H1 (cell line): ENCODE measurements around the gene ADCY7. TPM values are rescaled to one million over a fixed set of nuclear protein-coding genes. Genes with fewer than 3 reads are reported as not detected.

Source experiments
- EZH2 ChIP-seq: fragments of 200-600 bp; sonication (generic); IDR thresholded peaks from 2 replicates; pipeline ENCODE4 v1.7.1; 2012; ENCODE audit warnings: low read depth, mild to moderate bottlenecking, moderate library complexity, low read length, inconsistent platforms; ENCODE audit not compliant: severe bottlenecking
- PHF8 ChIP-seq: fragments of 200-600 bp; sonication (generic); conservative IDR thresholded peaks from 2 replicates; pipeline ENCODE4 v1.7.1; 2012; ENCODE audit warnings: low read depth, mild to moderate bottlenecking, inconsistent platforms, low read length, moderate library complexity
- polyA plus RNA-seq, 7 experiments: library from polyadenylated mRNA; depleted of rRNA in 3 of 7; stranded (reverse) in 5 of 7; unstranded in 2 of 7; fragments of >200 nt in 5 of 7; fragments of 200-250 nt in 2 of 7; gene quantifications; 1 replicate in 5 of 7; 2 replicates in 1 of 7; 4 replicates in 1 of 7; pipeline versions ENCODE4 v1.2.1 to v1.2.3, GENCODE V29; 2011 to 2013; ENCODE audit warnings: missing spikeins in 2 of 7, mixed read lengths in 2 of 7
- total RNA-seq: library from RNA; stranded (reverse); fragmentation: NEBNext Ultra II Directional; extraction: Animal tissue kit (Norgen Biotek cat#: 25700); gene quantifications from 2 replicates; pipeline ENCODE4 v1.2.1, GENCODE V29; 2021

Gene ADCY7
- total and polyA plus RNA-seq, 2 of the 8 experiments (the other 6 are each of a cell fraction or from before 2014, with no cell fraction given) = 2.4 to 5.1 TPM

- TF ChIP-seq PHF8 (no peak), EZH2 (no peak)
Observed at GRCh38 chr16:50288920-50289319, 22.6 kb downstream of the ADCY7 start (continued).
